CD14-positive monocyte (primary cell): ENCODE data around the gene COCH. TPM values are rescaled to one million over a fixed set of nuclear protein-coding genes. Genes with fewer than 3 reads are reported as not detected.

Experiments used
- DNase-seq, 3 donors: peaks; one replicate each; pipeline ENCODE4 v3.0.0-alpha.2; 2011 to 2022
- H2AFZ ChIP-seq: 2 replicates; pipeline ENCODE4 v1.6.0; 2012; ENCODE audit warnings: mild to moderate bottlenecking, low read depth, low read length, inconsistent platforms; ENCODE audit not compliant: insufficient read depth, poor library complexity, severe bottlenecking
- H3K27ac ChIP-seq, 2 donors: 1 replicate in 1 of 2; 2 replicates in 1 of 2; pipeline ENCODE4 v1.5.1; 2012 to 2013; ENCODE audit warnings: low read length in 2 of 2, control low read depth in 1 of 2, inconsistent platforms in 1 of 2, low read depth in 1 of 2, mild to moderate bottlenecking in 1 of 2
- H3K27me3 ChIP-seq, 2 donors: one replicate each; pipeline versions ENCODE4 v1.6.0 to v1.6.1; 2011 to 2013; ENCODE audit warnings: low read length in 2 of 2; ENCODE audit not compliant: control insufficient read depth in 2 of 2, insufficient read depth in 2 of 2
- H3K36me3 ChIP-seq, 2 donors: replicated peaks in 1 of 2; 1 replicate in 1 of 2; 2 replicates in 1 of 2; pipeline versions ENCODE4 v1.5.1 to v1.6.1; 2012 to 2013; ENCODE audit warnings: low read length in 2 of 2, control low read depth in 1 of 2, inconsistent platforms in 1 of 2, mild to moderate bottlenecking in 1 of 2; ENCODE audit not compliant: insufficient read depth in 2 of 2, control insufficient read depth in 1 of 2
- H3K4me1 ChIP-seq, 2 donors: 1 replicate in 1 of 2; 2 replicates in 1 of 2; pipeline versions ENCODE4 v1.5.1 to v1.6.1; 2012 to 2013; ENCODE audit warnings: low read length in 2 of 2, control low read depth in 1 of 2, inconsistent platforms in 1 of 2, mild to moderate bottlenecking in 1 of 2, moderate library complexity in 1 of 2; ENCODE audit not compliant: insufficient read depth in 2 of 2, control insufficient read depth in 1 of 2
- H3K4me2 ChIP-seq: replicated peaks from 2 replicates; pipeline ENCODE3; 2012; ENCODE audit warnings: low read length, moderate library complexity, mild to moderate bottlenecking; ENCODE audit not compliant: poor library complexity, severe bottlenecking; ENCODE audit errors: extremely low read depth
- H3K4me3 ChIP-seq, 3 experiments: fragments of 200-600 bp in 1 of 3; sonication (generic) in 1 of 3; replicated peaks in 1 of 3; 1 replicate in 2 of 3; 2 replicates in 1 of 3; pipeline ENCODE4 v1.5.1; 2011 to 2013; ENCODE audit warnings: low read length in 3 of 3, mild to moderate bottlenecking in 3 of 3, control low read depth in 2 of 3, low read depth in 2 of 3, inconsistent platforms in 1 of 3, moderate library complexity in 1 of 3
- H3K79me2 ChIP-seq: 2 replicates; pipeline ENCODE4 v1.6.0; 2012; ENCODE audit warnings: mild to moderate bottlenecking, control low read depth, inconsistent platforms, low read length, moderate library complexity; ENCODE audit not compliant: insufficient read depth
- H3K9ac ChIP-seq: 2 replicates; pipeline ENCODE4 v1.6.0; 2017; ENCODE audit warnings: low read length, mild to moderate bottlenecking; ENCODE audit not compliant: insufficient read depth, poor library complexity, severe bottlenecking
- H3K9me3 ChIP-seq, 2 donors: replicated peaks in 1 of 2; 1 replicate in 1 of 2; 2 replicates in 1 of 2; pipeline versions ENCODE4 v1.5.1 to v1.6.1; 2012 to 2013; ENCODE audit warnings: low read length in 2 of 2, control low read depth in 1 of 2; ENCODE audit not compliant: control insufficient read depth in 1 of 2, insufficient read depth in 1 of 2
- H4K20me1 ChIP-seq: 2 replicates; pipeline ENCODE4 v1.6.0; 2012; ENCODE audit warnings: mild to moderate bottlenecking, low read length, control low read depth, moderate library complexity; ENCODE audit not compliant: insufficient read depth
- H3K27ac Mint-ChIP-seq, 7 donors: one replicate each; pipeline ENCODE4 v1.8.0; 2020; ENCODE audit warnings: mild to moderate bottlenecking in 7 of 7, mixed read lengths in 7 of 7, moderate library complexity in 6 of 7, inconsistent platforms in 2 of 7
- H3K27me3 Mint-ChIP-seq, 3 donors: one replicate each; pipeline ENCODE4 v1.8.0; 2021 to 2022; ENCODE audit warnings: low read depth in 3 of 3, mild to moderate bottlenecking in 3 of 3, mixed read lengths in 3 of 3, moderate library complexity in 3 of 3, inconsistent platforms in 1 of 3
- H3K36me3 Mint-ChIP-seq, 2 donors: one replicate each; pipeline ENCODE4 v1.8.0; 2020; ENCODE audit warnings: mixed read lengths in 2 of 2, inconsistent platforms in 1 of 2, mild to moderate bottlenecking in 1 of 2
- H3K4me1 Mint-ChIP-seq: one replicate; pipeline ENCODE4 v1.8.0; 2020; ENCODE audit warnings: mild to moderate bottlenecking, mixed read lengths
- H3K4me3 Mint-ChIP-seq, 2 donors: one replicate each; pipeline ENCODE4 v1.8.0; 2020; ENCODE audit warnings: mild to moderate bottlenecking in 2 of 2, mixed read lengths in 2 of 2, moderate library complexity in 1 of 2
- H3K9me3 Mint-ChIP-seq, 7 donors: one replicate each; pipeline ENCODE4 v1.8.0; 2020 to 2022; ENCODE audit warnings: mixed read lengths in 7 of 7, mild to moderate bottlenecking in 6 of 7, moderate library complexity in 6 of 7, inconsistent platforms in 2 of 7
- CTCF ChIP-seq: fragments of 200-600 bp; IDR thresholded peaks from one replicate; pipeline ENCODE4 v1.8.0; 2022; ENCODE audit warnings: antibody characterized with exemption, mild to moderate bottlenecking
- WGBS: methylation state at CpG from one replicate; pipeline ENCODE4 v1.1.5; 2013; ENCODE audit warnings: missing lambda C conversion rate; ENCODE audit not compliant: insufficient coverage; 5-methylcytosine and 5-hydroxymethylcytosine counted together
- intact Hi-C, 2 donors: fragments of 100-400 bp; cut with micrococcal nuclease; formaldehyde crosslinking; loops; one replicate each; pipeline versions ENCODE4 v1.15.0 to v1.15.1; 2023
- polyA plus RNA-seq, 3 donors: library from polyadenylated mRNA; depleted of rRNA in 1 of 3; unstranded in 2 of 3; stranded (reverse) in 1 of 3; fragments of 300-500 nt in 2 of 3; fragments of >200 nt in 1 of 3; fragmentation: Illumina TruSeq in 2 of 3; gene quantifications; 1 replicate in 2 of 3; 2 replicates in 1 of 3; pipeline ENCODE4 v1.2.3, GENCODE V29; 2012 to 2021

COCH gene
- polyA plus RNA-seq, 3 donors = 0.48 to 2.0 (median 0.87) TPM

GRCh38 chr14:30849354-30849753, 25.0 kb upstream of the COCH start:
- H3K9me3 ChIP-seq = no peaks in the 10 kb centered on the region
- no peaks in the 10 kb centered on the region for H3K27me3 ChIP-seq
- H3K4me3 Mint-ChIP-seq = peak overlapping the region; percentile 46 to 83
- no CpG with 5 or more reads among the region's 1 CpG for WGBS
- intact Hi-C loops = no loop called here
- H3K4me1 Mint-ChIP-seq = peaks cover 32% of the 10 kb centered on the region
- H3K36me3 Mint-ChIP-seq = no peaks in the 10 kb centered on the region
- peak overlapping the region; percentile 82 to 96 (median 95) for H3K27ac Mint-ChIP-seq
- peaks cover 24 to 29% of the 10 kb centered on the region in 2 donors for H3K4me1 ChIP-seq
- H3K9me3 Mint-ChIP-seq = peaks cover 0 to 3% (median 0%) of the 10 kb centered on the region in 7 donors
- TF ChIP-seq CTCF = no peak
- peak overlapping the region; percentile 55 for H2AFZ ChIP-seq
- peak overlapping the region; percentile 60 for H3K4me2 ChIP-seq
- H3K9ac ChIP-seq = no peak overlapping the region
- H3K36me3 ChIP-seq = no peaks in the 10 kb centered on the region
- no peaks in the 10 kb centered on the region for H4K20me1 ChIP-seq
- no peaks in the 10 kb centered on the region for H3K79me2 ChIP-seq
- peak overlapping the region in 1 of 3 experiments; percentile 52 for H3K4me3 ChIP-seq
- H3K27ac ChIP-seq = peak overlapping the region; percentile 64 to 88
- peaks cover 0 to 5% (median 0%) of the 10 kb centered on the region in 3 donors for H3K27me3 Mint-ChIP-seq
- DNase-seq = peak; percentile 27 to 47 (median 42)

GRCh38 chr14:30849983-30850382, 24.4 kb upstream of the COCH start:
- Histone ChIP-seq H3K79me2 (no peaks in the 10 kb centered on the region), H3K27me3 (no peaks in the 10 kb centered on the region), H3K27ac (peak overlapping the region in 1 of 2 donors; percentile 88), H3K9me3 (no peaks in the 10 kb centered on the region), H4K20me1 (no peaks in the 10 kb centered on the region), H3K4me2 (no peak overlapping the region), H3K4me1 (peaks cover 24 to 29% of the 10 kb centered on the region in 2 donors), H2AFZ (no peak overlapping the region), H3K4me3 (no peak overlapping the region), H3K9ac (no peak overlapping the region), H3K36me3 (no peaks in the 10 kb centered on the region)
- intact Hi-C loops = no loop called here
- H3K4me3 Mint-ChIP-seq = no peak overlapping the region
- H3K9me3 Mint-ChIP-seq = peaks cover 0 to 3% (median 0%) of the 10 kb centered on the region in 7 donors
- peak in 1 of 3 donors; percentile 38 for DNase-seq
- peaks cover 34% of the 10 kb centered on the region for H3K4me1 Mint-ChIP-seq
- TF ChIP-seq CTCF = no peak
- H3K27me3 Mint-ChIP-seq = peaks cover 0 to 5% (median 0%) of the 10 kb centered on the region in 3 donors
- peak overlapping the region; percentile 82 to 96 (median 95) for H3K27ac Mint-ChIP-seq
- WGBS = no CpG with 5 or more reads among the region's 1 CpG
- H3K36me3 Mint-ChIP-seq = no peaks in the 10 kb centered on the region
